Fibroblast of the aortic adventitia (primary cell): Measurements from ENCODE around the gene PIWIL1. TPM values are rescaled to one million over a fixed set of nuclear protein-coding genes. Genes with fewer than 3 reads are reported as not detected.

Source experiments
- DNase-seq: peaks from one replicate; pipeline ENCODE4 v3.0.0-alpha.2; 2010; ENCODE audit warnings: low read depth
- H3K4me3 ChIP-seq: 2 replicates; pipeline ENCODE4 v1.5.1; 2011; ENCODE audit warnings: low read depth, mild to moderate bottlenecking, control low read depth, low read length, moderate library complexity
- CTCF ChIP-seq: IDR thresholded peaks from 2 replicates; pipeline ENCODE4 v1.5.1; 2011; ENCODE audit warnings: mild to moderate bottlenecking, low read length, control low read depth, inconsistent platforms; ENCODE audit not compliant: insufficient read depth
- total RNA-seq: library from RNA; depleted of rRNA; stranded (reverse); fragments of >200 nt; gene quantifications from 2 replicates; pipeline ENCODE4 v1.2.3, GENCODE V29; 2012; ENCODE audit warnings: low replicate concordance

Gene PIWIL1
- total RNA-seq, 1 donor = not detected

GRCh38 chr12:130356222-130356621 is 18.5 kb downstream of the PIWIL1 start:
- no peak for TF ChIP-seq CTCF
- no peak for DNase-seq

GRCh38 chr12:130357241-130357640 is 19.6 kb downstream of the PIWIL1 start:
- DNase-seq = no peak

More at GRCh38 chr12:130356222-130356621, 18.5 kb downstream of the PIWIL1 start:
- no peak overlapping the region for H3K4me3 ChIP-seq

GRCh38 chr12:130357729-130358330 is 20.1 kb downstream of the PIWIL1 start:
- no peak for TF ChIP-seq CTCF
- DNase-seq = no peak
- H3K4me3 ChIP-seq = no peak overlapping the region

More at GRCh38 chr12:130357241-130357640, 19.6 kb downstream of the PIWIL1 start:
- no peak overlapping the region for H3K4me3 ChIP-seq
- TF ChIP-seq CTCF = no peak

- no peak for DNase-seq
- TF ChIP-seq CTCF = no peak
- no peak overlapping the region for H3K4me3 ChIP-seq
These were observed 24.4 kb downstream of the PIWIL1 start for GRCh38 chr12:130362060-130362459.

- no peak for DNase-seq
- H3K4me3 ChIP-seq = no peak overlapping the region
- no peak for TF ChIP-seq CTCF
These were observed 26.9 kb downstream of the PIWIL1 start for GRCh38 chr12:130364578-130364977.

- DNase-seq = no peak
- H3K4me3 ChIP-seq = no peak overlapping the region
- no peak for TF ChIP-seq CTCF
These were observed 28.5 kb downstream of the PIWIL1 start for GRCh38 chr12:130366159-130366558.

- no peak overlapping the region for H3K4me3 ChIP-seq
- no peak for TF ChIP-seq CTCF
- no peak for DNase-seq
These were observed 29.3 kb downstream of the PIWIL1 start for GRCh38 chr12:130367003-130367402.
